Vagina (tissue), 2 donors: ENCODE results near the gene ZNF836.

ENCODE experiments used
- POLR2A ChIP-seq, 2 donors: fragments of 450-650 bp; IDR thresholded peaks; one replicate each; pipeline ENCODE4 v1.6.1; 2017; ENCODE audit warnings: antibody characterized with exemption in 2 of 2, mild to moderate bottlenecking in 2 of 2, moderate library complexity in 2 of 2
- POLR2AphosphoS5 ChIP-seq, 2 donors: sonication (generic); formaldehyde crosslinking; IDR thresholded peaks; one replicate each; pipeline ENCODE4 v1.9.0; 2017; ENCODE audit warnings: antibody characterized with exemption in 2 of 2, mild to moderate bottlenecking in 2 of 2, low read depth in 1 of 2; ENCODE audit not compliant: insufficient read depth in 1 of 2
- TF ChIP-seq, protein P1 (sequence below), 3 experiments: fragments of 450-650 bp in 2 of 3; fragments of 200-600 bp in 1 of 3; sonication (generic) in 1 of 3; IDR thresholded peaks; one replicate each; pipeline ENCODE4 v1.5.1; 2017 to 2019; ENCODE audit warnings: antibody characterized with exemption in 3 of 3, mild to moderate bottlenecking in 2 of 3, moderate library complexity in 2 of 3

GRCh38 chr19:52214241-52214640 lies 42.8 kb upstream of the ZNF836 start:
- TF ChIP-seq, protein P1, sequence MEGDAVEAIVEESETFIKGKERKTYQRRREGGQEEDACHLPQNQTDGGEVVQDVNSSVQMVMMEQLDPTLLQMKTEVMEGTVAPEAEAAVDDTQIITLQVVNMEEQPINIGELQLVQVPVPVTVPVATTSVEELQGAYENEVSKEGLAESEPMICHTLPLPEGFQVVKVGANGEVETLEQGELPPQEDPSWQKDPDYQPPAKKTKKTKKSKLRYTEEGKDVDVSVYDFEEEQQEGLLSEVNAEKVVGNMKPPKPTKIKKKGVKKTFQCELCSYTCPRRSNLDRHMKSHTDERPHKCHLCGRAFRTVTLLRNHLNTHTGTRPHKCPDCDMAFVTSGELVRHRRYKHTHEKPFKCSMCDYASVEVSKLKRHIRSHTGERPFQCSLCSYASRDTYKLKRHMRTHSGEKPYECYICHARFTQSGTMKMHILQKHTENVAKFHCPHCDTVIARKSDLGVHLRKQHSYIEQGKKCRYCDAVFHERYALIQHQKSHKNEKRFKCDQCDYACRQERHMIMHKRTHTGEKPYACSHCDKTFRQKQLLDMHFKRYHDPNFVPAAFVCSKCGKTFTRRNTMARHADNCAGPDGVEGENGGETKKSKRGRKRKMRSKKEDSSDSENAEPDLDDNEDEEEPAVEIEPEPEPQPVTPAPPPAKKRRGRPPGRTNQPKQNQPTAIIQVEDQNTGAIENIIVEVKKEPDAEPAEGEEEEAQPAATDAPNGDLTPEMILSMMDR (IDR thresholded peaks at IDR 0.05) = no peak
- TF ChIP-seq POLR2A (IDR thresholded peaks at IDR 0.05) (no peak), POLR2AphosphoS5 (IDR thresholded peaks at IDR 0.05; ENCODE audit: insufficient read depth in 1 of 2, low read depth in 1 of 2) (no peak)
